Measurements from ENCODE around the gene PARVB. TPM values are rescaled to one million over a fixed set of nuclear protein-coding genes. Genes with fewer than 3 reads are reported as not detected.

Gene PARVB
- total and polyA plus RNA-seq, 2 of the 8 experiments (the other 6 are each of a cell fraction or from before 2014, with no cell fraction given): 14.5 to 18.6 TPM

DNA sequence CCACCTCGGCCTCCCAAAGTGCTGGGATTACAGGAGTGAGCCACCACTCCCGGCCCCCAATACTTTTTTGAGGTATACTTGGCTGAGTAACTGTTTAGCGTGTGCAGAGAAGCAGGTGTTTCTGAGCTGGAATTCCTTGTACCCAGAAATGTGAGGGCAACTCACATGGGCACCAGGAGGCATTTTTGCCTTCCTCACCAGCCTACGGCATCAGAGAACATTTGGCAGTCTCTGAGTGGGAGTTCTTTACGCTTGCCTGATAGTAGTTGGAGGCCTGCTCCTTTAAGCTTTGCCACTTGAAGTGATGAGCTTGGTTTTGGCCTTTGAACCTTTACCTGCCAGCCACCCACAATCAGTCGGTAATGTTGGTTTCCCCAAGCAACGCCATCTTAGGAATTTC, 9.2 kb downstream of the PARVB start:
- Histone ChIP-seq H4K5ac (ENCODE audit: insufficient read length, low read depth, low read length) (no peak overlapping the region), H4K8ac (ENCODE audit: extremely low read depth, insufficient read depth, low read length) (no peak overlapping the region), H3K14ac (ENCODE audit: insufficient read length) (no peak overlapping the region), H3K23ac (ENCODE audit: insufficient read length) (no peak overlapping the region), H3K4ac (replicated peaks; ENCODE audit: insufficient read length, low read depth, low read length) (no peak overlapping the region), H3K9ac (replicated peaks in 1 of 4; ENCODE audit: extremely low read depth in 1 of 4, low read depth in 3 of 4, low read length in 3 of 4) (no peak overlapping the region), H3K36me3 (ENCODE audit: control insufficient read depth in 2 of 4, insufficient read depth in 4 of 4, low read length in 3 of 4) (no peaks in the 10 kb centered on the region), H2AFZ (ENCODE audit: low read length) (no peak overlapping the region), H2BK15ac (ENCODE audit: low read length) (no peak overlapping the region), H2AK5ac (ENCODE audit: low read depth, low read length) (no peak overlapping the region), H3K79me1 (ENCODE audit: low read depth, low read length) (no peaks in the 10 kb centered on the region; the same call in 1 of the 2 replicates), H2BK12ac (ENCODE audit: low read depth, low read length) (no peak overlapping the region), H2BK5ac (ENCODE audit: low read depth, low read length) (no peak overlapping the region), H3K27me3 (replicated peaks in 1 of 4; ENCODE audit: control insufficient read depth in 3 of 4, extremely low read depth in 1 of 4, insufficient read depth in 3 of 4, low read length in 3 of 4) (no peaks in the 10 kb centered on the region), H4K91ac (replicated peaks; ENCODE audit: insufficient read length, low read length) (no peak overlapping the region), H3K27ac (ENCODE audit: low read depth, low read length) (no peak overlapping the region), H3K9me3 (ENCODE audit: insufficient read depth in 2 of 2, low read depth in 1 of 2, low read length in 1 of 2) (no peaks in the 10 kb centered on the region), H3K23me2 (ENCODE audit: low read depth, low read length) (no peaks in the 10 kb centered on the region), H3K18ac (ENCODE audit: extremely low read depth, low read length) (no peak overlapping the region), H2BK120ac (replicated peaks; ENCODE audit: low read depth, low read length) (no peak overlapping the region), H3K4me2 (ENCODE audit: insufficient read depth in 1 of 2, low read depth in 2 of 2, low read length in 2 of 2) (no peak overlapping the region), H2BK20ac (ENCODE audit: low read length) (0 out of 2 replicates have a peak overlapping the region, but pooled peaks have one; percentile 35), H3K4me1 (replicated peaks in 1 of 4; ENCODE audit: control insufficient read depth in 3 of 4, insufficient read depth in 4 of 4, low read length in 3 of 4) (no peaks in the 10 kb centered on the region), H3K56ac (replicated peaks; ENCODE audit: insufficient read length, low read depth, low read length) (no peak overlapping the region), H3K4me3 (ENCODE audit: extremely low read depth in 1 of 4, insufficient read depth in 2 of 4, low read depth in 3 of 4, low read length in 4 of 4) (no peak overlapping the region), H3K79me2 (ENCODE audit: control insufficient read depth in 1 of 2, insufficient read depth in 2 of 2, low read length in 2 of 2) (no peaks in the 10 kb centered on the region), H4K20me1 (replicated peaks in 1 of 2; ENCODE audit: control insufficient read depth in 1 of 2, insufficient read depth in 2 of 2, low read length in 2 of 2) (no peaks in the 10 kb centered on the region)
- POLR2A ChIA-PET (ENCODE audit: partially characterized antibody): interaction anchor here (0.6 to 0.9 kb wide), 4 partner anchors 11 to 49 kb away, joined by 3 read pairs; no protein-coding TSS in a partner anchor
- CTCF ChIA-PET (ENCODE audit: partially characterized antibody): interaction anchor here (0.6 to 2.9 kb wide), 9 partner anchors 9 to 591 kb away, joined by 3 to 13 read pairs (median 3); no protein-coding TSS in a partner anchor
- no peak for FAIRE-seq
- 85% methylated on average over 7 of the region's 7 CpGs; no CpG with 5 or more reads in 1 of the 2 experiments for WGBS, 2 experiments (ENCODE audit: extremely low coverage in 1 of 2, insufficient coverage in 1 of 2, insufficient read length in 1 of 2, insufficient replicate concordance in 2 of 2, low coverage in 1 of 2, low lambda C conversion rate in 2 of 2, missing lambda C conversion rate in 1 of 2)
- DNase-seq (ENCODE audit: low read depth in 1 of 2, low spot score in 2 of 2): no peak
- no peak for TF ChIP-seq TBP (IDR thresholded peaks at IDR 0.05; ENCODE audit: low read depth, low read length)
- TF ChIP-seq JUND (IDR thresholded peaks at IDR 0.05; ENCODE audit: low read length): no peak
- TF ChIP-seq KDM5A (IDR thresholded peaks at IDR 0.05; ENCODE audit: low read length): no peak
- no peak for TF ChIP-seq CTCF (IDR thresholded peaks at IDR 0.05; ENCODE audit: control extremely low read depth in 1 of 3, insufficient read depth in 1 of 3, low read depth in 1 of 3, low read length in 3 of 3)
- no peak for TF ChIP-seq BRCA1 (IDR thresholded peaks at IDR 0.05; ENCODE audit: low read depth, low read length)
- TF ChIP-seq GTF2F1 (IDR thresholded peaks at IDR 0.05; ENCODE audit: borderline replicate concordance, low read depth, low read length): no peak
- no peak for TF ChIP-seq RXRA (IDR thresholded peaks at IDR 0.05; ENCODE audit: insufficient read depth, low read depth, low read length)
- TF ChIP-seq KDM4A (IDR thresholded peaks at IDR 0.05; ENCODE audit: low read depth, low read length, severe bottlenecking): no peak
- TF ChIP-seq KDM1A (IDR thresholded peaks at IDR 0.05; ENCODE audit: borderline replicate concordance, low read length): no peak
- TF ChIP-seq TCF12 (IDR thresholded peaks at IDR 0.05; ENCODE audit: low read depth, low read length): no peak
- no peak for TF ChIP-seq FOSL1 (IDR thresholded peaks at IDR 0.05; ENCODE audit: insufficient read depth, low read depth, low read length)
- TF ChIP-seq BACH1 (IDR thresholded peaks at IDR 0.05; ENCODE audit: low read length): no peak
